AG09319 (cell line): ENCODE data around the gene IFITM2.

Experiments
- DNase-seq: peaks from one replicate; pipeline ENCODE4 v3.0.0-alpha.2; 2010; ENCODE audit warnings: low read depth; ENCODE audit errors: extremely low read depth
- TF ChIP-seq, protein P1 (sequence below): IDR thresholded peaks from 2 replicates; pipeline ENCODE4 v1.5.1; 2011; ENCODE audit warnings: low read depth, mild to moderate bottlenecking, inconsistent platforms, low read length, moderate library complexity

IFITM2 gene

DNA sequence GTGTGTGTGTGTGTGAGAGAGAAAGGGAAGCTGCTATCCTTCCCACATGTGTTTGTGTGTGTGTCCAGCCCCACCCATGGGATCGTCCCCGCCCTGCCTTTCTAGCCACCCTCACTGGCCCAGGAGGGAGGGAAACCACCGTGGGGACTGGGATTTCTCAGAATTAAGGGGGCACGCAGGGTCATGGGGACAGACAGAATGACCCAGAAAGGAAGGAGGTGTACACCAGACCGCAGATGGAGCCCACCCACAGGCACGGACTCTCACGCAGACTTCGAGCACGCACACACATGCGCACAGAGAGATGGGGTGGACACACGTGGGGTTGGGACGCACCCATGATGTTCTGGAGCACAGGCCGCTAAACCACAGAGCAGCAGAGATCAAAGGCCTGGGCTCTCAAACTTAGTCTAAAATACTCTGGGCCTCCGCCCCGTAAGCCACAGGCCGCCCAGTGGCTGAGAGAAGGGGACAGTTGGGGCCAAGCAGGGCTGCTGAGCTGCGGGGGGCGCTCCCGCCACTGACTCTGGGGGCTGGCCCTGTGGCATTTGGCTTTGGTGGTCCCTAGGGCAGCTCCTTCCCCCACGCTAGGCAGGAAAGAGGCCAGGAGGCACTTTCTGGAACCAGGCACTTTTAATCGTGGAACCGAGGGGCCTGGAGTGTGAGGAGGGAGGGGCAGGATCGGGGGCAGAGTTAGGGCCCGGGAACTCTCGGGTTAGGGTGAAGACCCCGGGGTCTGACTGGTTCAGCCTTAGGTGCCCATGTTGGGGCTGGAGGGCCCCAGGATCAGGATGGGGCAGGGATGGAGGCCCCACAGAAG is 9.8 kb upstream of the IFITM2 start:
- no peak for DNase-seq
- TF ChIP-seq, protein P1, sequence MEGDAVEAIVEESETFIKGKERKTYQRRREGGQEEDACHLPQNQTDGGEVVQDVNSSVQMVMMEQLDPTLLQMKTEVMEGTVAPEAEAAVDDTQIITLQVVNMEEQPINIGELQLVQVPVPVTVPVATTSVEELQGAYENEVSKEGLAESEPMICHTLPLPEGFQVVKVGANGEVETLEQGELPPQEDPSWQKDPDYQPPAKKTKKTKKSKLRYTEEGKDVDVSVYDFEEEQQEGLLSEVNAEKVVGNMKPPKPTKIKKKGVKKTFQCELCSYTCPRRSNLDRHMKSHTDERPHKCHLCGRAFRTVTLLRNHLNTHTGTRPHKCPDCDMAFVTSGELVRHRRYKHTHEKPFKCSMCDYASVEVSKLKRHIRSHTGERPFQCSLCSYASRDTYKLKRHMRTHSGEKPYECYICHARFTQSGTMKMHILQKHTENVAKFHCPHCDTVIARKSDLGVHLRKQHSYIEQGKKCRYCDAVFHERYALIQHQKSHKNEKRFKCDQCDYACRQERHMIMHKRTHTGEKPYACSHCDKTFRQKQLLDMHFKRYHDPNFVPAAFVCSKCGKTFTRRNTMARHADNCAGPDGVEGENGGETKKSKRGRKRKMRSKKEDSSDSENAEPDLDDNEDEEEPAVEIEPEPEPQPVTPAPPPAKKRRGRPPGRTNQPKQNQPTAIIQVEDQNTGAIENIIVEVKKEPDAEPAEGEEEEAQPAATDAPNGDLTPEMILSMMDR, result no peak

DNA sequence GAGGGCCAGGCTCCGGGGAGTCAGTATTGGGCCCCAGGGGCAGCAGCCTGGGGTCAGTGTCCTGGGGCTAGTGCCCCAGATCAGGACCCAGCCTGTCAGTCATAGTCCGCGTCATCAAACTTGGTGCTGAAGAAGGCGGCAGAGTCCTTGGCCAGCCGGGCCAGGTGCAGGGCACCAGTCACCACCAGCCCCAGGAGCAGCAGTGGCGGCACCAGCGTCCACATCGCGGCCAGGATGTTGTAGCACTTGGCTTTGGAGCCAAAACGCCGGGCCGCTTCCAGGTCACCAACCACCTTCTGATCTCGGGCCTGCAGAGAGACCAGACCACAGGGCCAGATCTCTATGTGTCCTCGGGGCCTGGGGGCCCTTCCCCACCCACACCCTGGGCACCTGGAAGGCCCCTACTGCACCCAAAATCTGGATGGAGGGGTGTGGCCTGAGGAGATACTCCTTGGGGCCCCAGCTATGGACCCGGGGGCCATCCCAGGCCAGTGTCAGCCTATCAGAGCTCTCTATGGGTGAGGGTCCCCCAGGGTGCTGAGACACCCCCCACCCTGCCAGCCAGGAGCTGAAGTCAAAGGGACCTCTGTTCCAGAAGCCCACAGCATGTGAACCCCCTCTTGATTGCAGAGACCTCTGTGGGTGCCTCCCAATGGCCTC is 9.1 kb upstream of the IFITM2 start:
- TF ChIP-seq, protein P1, result no peak
- no peak for DNase-seq

DNA sequence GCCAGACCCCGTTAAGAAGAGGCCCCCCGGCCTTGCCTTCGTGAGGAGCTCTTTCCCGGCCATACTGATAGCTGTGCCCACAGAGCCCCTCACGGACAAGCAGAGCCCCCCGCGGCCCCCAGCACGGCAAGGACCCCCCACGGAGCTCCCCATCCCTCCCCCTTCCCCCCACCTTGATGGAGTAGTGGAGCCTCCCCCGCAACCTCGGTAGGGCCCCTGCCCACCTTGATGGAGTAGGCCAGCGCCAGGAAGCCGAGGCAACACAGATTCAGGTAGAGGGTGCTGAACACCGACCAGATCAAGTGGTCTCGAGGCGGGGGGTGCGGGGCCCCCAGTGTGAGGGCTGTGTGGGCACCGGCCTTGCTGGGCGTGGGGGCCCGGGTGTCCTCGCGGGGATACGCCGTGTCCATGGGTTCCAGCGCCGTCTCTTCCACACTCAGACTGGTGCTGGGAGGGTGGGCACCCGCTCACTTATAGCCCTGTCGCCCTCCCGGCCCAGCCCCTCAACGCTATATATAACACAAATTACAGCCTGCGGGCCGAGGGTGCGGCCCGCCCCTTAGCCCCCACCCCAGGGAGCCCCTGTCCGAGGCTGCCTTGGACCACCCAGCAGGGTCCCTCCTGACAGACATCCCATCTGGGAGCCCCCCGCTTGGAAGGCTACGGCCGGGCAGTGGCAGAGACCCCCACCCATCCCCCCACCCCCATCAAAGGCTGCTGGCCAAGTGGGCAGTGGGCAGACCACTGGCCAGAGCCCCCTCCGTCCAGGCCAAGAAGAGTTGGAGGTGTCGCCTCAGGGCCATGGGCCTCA is 8.3 kb upstream of the IFITM2 start, which contains the start of gene IFITM5:
IFITM5 (minus strand) TSS at position 446 of the 811 bp plus-strand sequence; CDS start at position 410, 36 bp downstream.
- DNase-seq, result no peak
- TF ChIP-seq, protein P1, result no peak

DNA sequence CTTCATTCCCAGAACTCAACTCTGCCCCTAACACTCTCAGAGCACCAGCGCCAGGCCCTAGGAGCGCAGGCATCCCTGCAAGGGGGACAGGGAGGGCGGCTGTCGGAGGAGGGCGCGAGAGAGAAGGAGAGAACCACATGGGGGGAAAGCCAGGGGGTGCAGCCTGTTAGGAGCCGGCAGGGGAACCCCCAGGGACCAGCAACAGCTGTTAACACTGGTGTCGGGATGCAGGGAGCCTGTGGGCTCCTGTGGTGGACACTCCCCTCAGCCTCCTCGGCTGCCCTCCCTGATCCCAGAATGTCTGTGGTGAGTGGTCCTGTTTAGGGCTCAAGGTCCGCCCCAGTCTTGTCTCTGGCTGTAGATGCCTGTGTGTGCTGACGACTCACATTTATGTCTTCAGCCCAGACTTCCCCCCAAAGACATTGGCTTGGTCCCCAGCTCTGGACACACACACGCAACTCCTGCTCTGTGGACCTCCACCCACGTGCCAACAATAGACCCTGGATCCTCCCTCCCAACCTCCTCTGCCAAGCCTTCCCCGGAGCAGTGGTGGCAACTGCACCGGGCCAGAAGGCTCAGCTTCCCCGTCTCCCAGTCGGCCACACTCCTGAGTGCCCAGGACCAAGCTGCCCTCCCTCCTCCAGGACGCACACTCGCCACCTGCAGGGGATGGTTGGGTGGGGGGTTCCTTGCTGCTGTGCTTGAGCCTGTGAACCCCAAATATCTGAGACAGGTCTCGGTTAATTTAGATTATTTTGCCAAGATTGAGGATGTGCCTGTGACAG is 7.5 kb upstream of the IFITM2 start:
- DNase-seq, result no peak
- TF ChIP-seq, protein P1, result peak; percentile 18; the same call in 1 of the 2 replicates

DNA sequence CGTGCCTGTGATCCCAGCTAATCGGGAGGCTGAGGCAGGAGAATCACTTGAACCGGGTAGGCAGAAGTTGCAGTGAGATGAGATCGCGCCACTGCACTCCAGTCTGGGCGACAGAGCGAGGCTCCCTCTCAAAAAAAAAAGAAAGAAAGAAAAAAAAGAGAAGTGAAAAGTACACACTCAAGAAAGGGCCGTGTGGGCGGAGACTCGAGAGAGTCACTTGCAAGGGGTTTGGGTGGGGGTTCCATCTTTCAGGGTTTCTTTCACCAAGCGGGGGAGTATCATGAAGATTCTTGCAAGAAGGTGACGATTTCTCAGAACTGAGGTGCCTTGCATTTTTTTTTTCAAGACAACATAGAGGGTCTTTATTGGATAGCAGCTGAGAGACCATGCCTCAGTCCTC is 4.3 kb upstream of the IFITM2 start:
- no peak for DNase-seq

DNA sequence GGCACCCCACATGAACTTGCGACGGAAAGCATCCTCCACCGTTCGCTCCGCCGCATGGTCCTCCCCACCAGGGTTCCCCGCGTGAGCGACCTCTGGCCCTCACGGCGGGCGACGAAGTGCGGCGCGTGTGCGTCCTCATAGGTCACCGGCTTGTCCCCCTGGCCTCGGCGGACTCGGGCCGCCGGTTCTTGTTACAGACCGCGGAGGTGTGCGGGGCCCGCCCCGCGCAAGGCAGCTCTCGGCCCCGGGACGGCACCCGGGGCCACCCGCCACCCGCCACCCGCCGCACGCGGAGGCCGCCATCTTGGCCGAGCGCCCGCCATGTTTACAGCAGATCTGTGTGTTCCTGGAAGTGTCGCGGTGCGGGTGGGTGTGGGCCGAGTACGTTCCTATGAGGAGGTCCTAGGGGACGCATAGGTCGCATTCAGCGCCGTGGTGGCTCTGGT is 3.5 kb upstream of the IFITM2 start:
- TF ChIP-seq, protein P1, result no peak
- no peak for DNase-seq

More for the DNA sequence above, 4.3 kb upstream of the IFITM2 start:
- TF ChIP-seq, protein P1, result no peak
